CD4-positive, alpha-beta T cell (primary cell): ENCODE data around the gene ZNF865. TPM values are rescaled to one million over a fixed set of nuclear protein-coding genes. Genes with fewer than 3 reads are reported as not detected.

ENCODE experiments used
- ATAC-seq: fragments of 200-7000 bp; cut with Tn5 transposase; one replicate; pipeline ENCODE4 v1.10.0; 2022; ENCODE audit warnings: mild to moderate bottlenecking; ENCODE audit not compliant: poor library complexity
- CTCF ChIA-PET: fragments of 350-600 bp; sonication (Branson Sonifier 250); formaldehyde crosslinking; loops from one replicate; lab custom pipeline; 2021; ENCODE audit warnings: antibody characterized with exemption, inconsistent platforms; lab: Charles Lee
- POLR2A ChIA-PET: fragments of 350-600 bp; sonication (Branson Sonifier 250); formaldehyde crosslinking; loops from one replicate; lab custom pipeline; 2021; ENCODE audit warnings: antibody characterized with exemption, inconsistent platforms; lab: Charles Lee
- DNase-seq, 14 experiments: peaks; one replicate each; pipeline ENCODE4 v3.0.0-alpha.2; 2013 to 2020; ENCODE audit warnings: mixed read lengths in 2 of 14
- H3K27ac ChIP-seq, 2 donors: one replicate each; pipeline versions ENCODE4 v1.5.1 to v1.7.0; 2013; ENCODE audit warnings: low read length in 2 of 2, low read depth in 1 of 2, mild to moderate bottlenecking in 1 of 2
- H3K27me3 ChIP-seq, 2 experiments: 1 replicate in 1 of 2; 2 replicates in 1 of 2; pipeline versions ENCODE4 v1.6.1 to v1.7.0; 2013; ENCODE audit warnings: low read length in 2 of 2, control low read depth in 1 of 2, mild to moderate bottlenecking in 1 of 2, moderate library complexity in 1 of 2; ENCODE audit not compliant: insufficient read depth in 2 of 2, control insufficient read depth in 1 of 2
- H3K36me3 ChIP-seq: one replicate; pipeline ENCODE4 v1.6.1; 2013; ENCODE audit warnings: low read length, control low read depth; ENCODE audit not compliant: insufficient read depth
- H3K4me1 ChIP-seq: one replicate; pipeline ENCODE4 v1.6.1; 2013; ENCODE audit warnings: low read length, control low read depth; ENCODE audit not compliant: insufficient read depth
- H3K4me3 ChIP-seq: one replicate; pipeline ENCODE4 v1.5.1; 2013; ENCODE audit warnings: mild to moderate bottlenecking, low read length, moderate library complexity
- H3K9me3 ChIP-seq, 2 experiments: 1 replicate in 1 of 2; 2 replicates in 1 of 2; pipeline versions ENCODE4 v1.6.1 to v1.7.0; 2013; ENCODE audit warnings: low read length in 2 of 2, mild to moderate bottlenecking in 2 of 2, control low read depth in 1 of 2, moderate library complexity in 1 of 2; ENCODE audit not compliant: control insufficient read depth in 1 of 2, insufficient read depth in 1 of 2
- H3K27ac Mint-ChIP-seq: one replicate; pipeline ENCODE4 v1.8.0; 2020; ENCODE audit warnings: mixed read lengths
- H3K27me3 Mint-ChIP-seq: one replicate; pipeline ENCODE4 v1.8.0; 2021; ENCODE audit warnings: mixed read lengths
- H3K36me3 Mint-ChIP-seq: one replicate; pipeline ENCODE4 v1.8.0; 2021; ENCODE audit warnings: low read depth, mixed read lengths
- H3K4me1 Mint-ChIP-seq: one replicate; pipeline ENCODE4 v1.8.0; 2021; ENCODE audit warnings: low read depth, mixed read lengths
- H3K4me3 Mint-ChIP-seq: one replicate; pipeline ENCODE4 v1.8.0; 2020; ENCODE audit warnings: mild to moderate bottlenecking, mixed read lengths
- H3K9me3 Mint-ChIP-seq: one replicate; pipeline ENCODE4 v1.8.0; 2020; ENCODE audit warnings: mixed read lengths
- intact Hi-C, 2 experiments: fragments of 100-400 bp; cut with DNase I in 1 of 2; cut with micrococcal nuclease in 1 of 2; formaldehyde crosslinking; loops; one replicate each; pipeline versions ENCODE4 v1.15.1 to v1.9.0; 2023 to 2025; cut with DNase I, micrococcal nuclease
- total RNA-seq, 174 experiments: library from RNA in 2 of 174; stranded (reverse) in 2 of 174; gene quantifications; one replicate each; pipeline ENCODE4 v1.2.3 and lab custom pipeline; 2021 to 2026
- TF ChIP-seq, protein P1 (sequence below): fragments of 200-600 bp; IDR thresholded peaks from one replicate; pipeline ENCODE4 v1.8.0; 2022; ENCODE audit warnings: antibody characterized with exemption, mild to moderate bottlenecking

The ZNF865 gene
- total RNA-seq, 2 experiments from 2014 or later = 12.0 to 12.9 TPM

DNA sequence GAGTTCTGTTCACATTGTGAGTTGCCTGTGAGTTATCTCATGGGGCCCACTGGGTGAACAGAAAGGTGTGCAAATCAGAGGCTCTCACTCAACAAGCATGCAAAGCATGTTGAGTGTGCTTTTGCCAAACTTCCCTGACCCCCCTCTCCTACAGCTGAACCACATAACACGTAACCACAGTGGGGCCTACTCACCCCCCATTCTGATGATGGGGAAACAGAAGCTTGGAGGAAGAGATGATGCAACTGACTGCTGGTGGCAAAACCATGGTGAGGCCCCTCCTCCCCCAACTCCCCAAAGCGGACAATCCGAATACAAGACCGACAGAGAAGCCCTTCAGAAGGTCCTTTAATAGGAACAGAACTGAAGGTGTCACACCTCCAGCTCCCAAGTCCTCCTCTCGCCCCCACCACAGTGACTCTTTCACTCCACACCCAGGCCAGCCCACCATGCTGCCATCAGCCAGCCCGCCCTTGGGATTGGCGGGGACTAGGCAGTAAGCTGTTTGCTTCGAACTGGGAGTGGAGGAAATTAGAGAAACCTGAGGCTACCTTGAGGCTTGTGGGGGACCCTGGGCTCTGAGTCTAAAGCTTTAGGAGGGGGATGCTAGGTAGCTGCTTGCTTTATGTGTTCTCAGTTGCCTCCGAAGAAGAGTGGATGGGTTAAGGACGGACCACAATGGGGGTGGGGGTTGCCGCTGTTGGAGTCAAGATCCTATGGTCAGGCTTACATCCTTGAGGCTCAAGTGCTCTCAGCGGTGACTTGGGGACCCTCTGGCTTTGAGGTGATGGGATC lies 15.2 kb downstream of the ZNF865 start:
- Mint-ChIP-seq H3K4me3 (peak overlapping the region; percentile 38), H3K27ac (peak overlapping the region; percentile 61), H3K27me3 (no peaks in the 10 kb centered on the region), H3K4me1 (peaks cover 40% of the 10 kb centered on the region), H3K36me3 (peaks cover 39% of the 10 kb centered on the region), H3K9me3 (no peaks in the 10 kb centered on the region)
- CTCF ChIA-PET = interaction anchor here (0.5 to 4.8 kb wide), 2 partner anchors 15 to 61 kb away, joined by 3 to 28 read pairs; partner anchors contain the start of gene ZNF865
- Histone ChIP-seq H3K36me3 (peaks cover 27% of the 10 kb centered on the region), H3K27ac (no peak overlapping the region), H3K4me1 (peaks cover 35% of the 10 kb centered on the region), H3K4me3 (no peak overlapping the region), H3K9me3 (no peaks in the 10 kb centered on the region), H3K27me3 (no peaks in the 10 kb centered on the region)
- DNase-seq (peak in 4 of 14 experiments; percentile 31 to 66 (median 50)), ATAC-seq (no peak)
- TF ChIP-seq, protein P1, sequence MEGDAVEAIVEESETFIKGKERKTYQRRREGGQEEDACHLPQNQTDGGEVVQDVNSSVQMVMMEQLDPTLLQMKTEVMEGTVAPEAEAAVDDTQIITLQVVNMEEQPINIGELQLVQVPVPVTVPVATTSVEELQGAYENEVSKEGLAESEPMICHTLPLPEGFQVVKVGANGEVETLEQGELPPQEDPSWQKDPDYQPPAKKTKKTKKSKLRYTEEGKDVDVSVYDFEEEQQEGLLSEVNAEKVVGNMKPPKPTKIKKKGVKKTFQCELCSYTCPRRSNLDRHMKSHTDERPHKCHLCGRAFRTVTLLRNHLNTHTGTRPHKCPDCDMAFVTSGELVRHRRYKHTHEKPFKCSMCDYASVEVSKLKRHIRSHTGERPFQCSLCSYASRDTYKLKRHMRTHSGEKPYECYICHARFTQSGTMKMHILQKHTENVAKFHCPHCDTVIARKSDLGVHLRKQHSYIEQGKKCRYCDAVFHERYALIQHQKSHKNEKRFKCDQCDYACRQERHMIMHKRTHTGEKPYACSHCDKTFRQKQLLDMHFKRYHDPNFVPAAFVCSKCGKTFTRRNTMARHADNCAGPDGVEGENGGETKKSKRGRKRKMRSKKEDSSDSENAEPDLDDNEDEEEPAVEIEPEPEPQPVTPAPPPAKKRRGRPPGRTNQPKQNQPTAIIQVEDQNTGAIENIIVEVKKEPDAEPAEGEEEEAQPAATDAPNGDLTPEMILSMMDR = no peak
- intact Hi-C loops = no loop called here
- POLR2A ChIA-PET = interaction anchor here (1.5 to 2.6 kb wide), 2 partner anchors 14 to 21 kb away, joined by 7 to 16 read pairs; partner anchors contain the start of genes FIZ1, ZNF524 and ZNF865

DNA sequence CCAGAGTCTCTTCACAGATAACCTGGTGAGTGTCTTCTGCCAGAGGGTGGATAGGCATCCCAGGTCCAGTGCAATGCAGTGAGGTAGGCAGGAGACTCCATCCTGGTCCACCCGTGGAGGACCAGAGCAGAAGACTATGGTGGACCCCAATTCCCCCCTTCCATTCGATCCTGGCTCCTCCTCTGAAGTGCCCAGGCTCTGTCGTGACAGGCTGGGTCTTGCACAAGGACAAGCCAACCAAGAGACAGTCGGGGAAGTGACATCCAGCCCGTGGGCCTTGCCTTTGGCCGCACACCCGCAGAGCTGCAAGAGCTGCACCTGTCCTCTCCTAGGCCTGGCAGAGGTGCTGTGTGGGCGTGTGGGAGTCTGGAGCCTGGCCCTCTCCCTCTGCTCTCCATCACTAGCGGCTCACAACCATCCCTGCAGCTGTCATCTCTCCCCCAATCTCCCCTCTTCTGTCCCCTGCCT lies 15.8 kb downstream of the ZNF865 start:
- POLR2A ChIA-PET = interaction anchor here (2.6 kb wide), 1 partner anchor 15 kb away, joined by 16 read pairs; the partner anchor contains the start of gene ZNF865
- CTCF ChIA-PET = interaction anchor here (4.8 kb wide), 1 partner anchor 15 kb away, joined by 28 read pairs; the partner anchor contains the start of gene ZNF865
- Mint-ChIP-seq H3K36me3 (peaks cover 39% of the 10 kb centered on the region), H3K27me3 (no peaks in the 10 kb centered on the region), H3K4me3 (no peak overlapping the region), H3K9me3 (no peaks in the 10 kb centered on the region), H3K27ac (peak overlapping the region; percentile 61), H3K4me1 (peaks cover 46% of the 10 kb centered on the region)
- H3K4me1 ChIP-seq = peaks cover 42% of the 10 kb centered on the region
- ATAC-seq = no peak
- peaks cover 24% of the 10 kb centered on the region for H3K36me3 ChIP-seq
- no peak overlapping the region for H3K27ac ChIP-seq
- TF ChIP-seq, protein P1 = no peak
- intact Hi-C loops = no loop called here
- H3K4me3 ChIP-seq = no peak overlapping the region
- peak in 1 of 14 experiments; percentile 27 for DNase-seq
- no peaks in the 10 kb centered on the region for H3K9me3 ChIP-seq
- H3K27me3 ChIP-seq = no peaks in the 10 kb centered on the region

GRCh38 chr19:55621673-55622231 lies 16.3 kb downstream of the ZNF865 start:
- DNase-seq (peak in 1 of 14 experiments; percentile 39), ATAC-seq (no peak)
- H3K36me3 ChIP-seq = peaks cover 19% of the 10 kb centered on the region
- Mint-ChIP-seq H3K27ac (no peak overlapping the region), H3K4me1 (peaks cover 51% of the 10 kb centered on the region), H3K27me3 (no peaks in the 10 kb centered on the region), H3K36me3 (peaks cover 37% of the 10 kb centered on the region), H3K9me3 (no peaks in the 10 kb centered on the region), H3K4me3 (no peak overlapping the region)
- peaks cover 47% of the 10 kb centered on the region for H3K4me1 ChIP-seq
- no peak overlapping the region for H3K27ac ChIP-seq
- no peak overlapping the region for H3K4me3 ChIP-seq
- no peaks in the 10 kb centered on the region for H3K27me3 ChIP-seq
- TF ChIP-seq, protein P1 = no peak
- no peaks in the 10 kb centered on the region for H3K9me3 ChIP-seq
- ChIA-PET POLR2A (no interaction called here), CTCF (interaction anchor here (1.1 to 4.8 kb wide), 2 partner anchors 9 to 16 kb away, joined by 3 to 28 read pairs; partner anchors contain the start of gene ZNF865)
- intact Hi-C loops = no loop called here
